T-helper 17 cell (primary cell): ENCODE measurements around the gene KATNA1. TPM values are rescaled to one million over a fixed set of nuclear protein-coding genes. Genes with fewer than 3 reads are reported as not detected.

Experiments used
- ATAC-seq: fragments of 150-1000 bp; cut with Tn5 transposase; 2 replicates; pipeline ENCODE4 v1.10.0; 2021; ENCODE audit warnings: mild to moderate bottlenecking, moderate library complexity
- DNase-seq, 3 donors: peaks; one replicate each; pipeline versions ENCODE4 v3.0.0 to v3.0.0-alpha.2; 2020 to 2021
- H3K9me3 ChIP-seq: one replicate; pipeline ENCODE4 v1.7.0; 2013; ENCODE audit warnings: low read length, mild to moderate bottlenecking; ENCODE audit not compliant: control insufficient read depth, poor library complexity, severe bottlenecking
- H3K27ac Mint-ChIP-seq: one replicate; pipeline ENCODE4 v1.8.0; 2022; ENCODE audit warnings: mild to moderate bottlenecking, moderate library complexity, mixed read lengths
- H3K27me3 Mint-ChIP-seq: one replicate; pipeline ENCODE4 v1.8.0; 2022; ENCODE audit warnings: mixed read lengths
- H3K36me3 Mint-ChIP-seq: one replicate; pipeline ENCODE4 v1.8.0; 2022; ENCODE audit warnings: low read depth, mixed read lengths
- H3K4me1 Mint-ChIP-seq: one replicate; pipeline ENCODE4 v1.8.0; 2022; ENCODE audit warnings: mild to moderate bottlenecking, mixed read lengths
- H3K4me3 Mint-ChIP-seq: one replicate; pipeline ENCODE4 v1.8.0; 2022; ENCODE audit warnings: mild to moderate bottlenecking, moderate library complexity, mixed read lengths
- total RNA-seq, 4 donors: library from RNA in 2 of 4; stranded (reverse) in 2 of 4; gene quantifications; one replicate each; pipeline ENCODE4 v1.2.3 and lab custom pipeline; 2022 to 2026

The KATNA1 gene
- total RNA-seq, 2 donors from 2014 or later = 15.2 to 18.2 TPM

GRCh38 chr6:149586149-149586548, 62.4 kb downstream of the KATNA1 start:
- H3K4me3 Mint-ChIP-seq = no peak overlapping the region
- H3K4me1 Mint-ChIP-seq = peaks cover 2% of the 10 kb centered on the region
- ATAC-seq = no peak
- H3K36me3 Mint-ChIP-seq = no peaks in the 10 kb centered on the region
- H3K27ac Mint-ChIP-seq = no peak overlapping the region
- no peaks in the 10 kb centered on the region for H3K27me3 Mint-ChIP-seq
- no peak for DNase-seq
- H3K9me3 ChIP-seq = no peaks in the 10 kb centered on the region

GRCh38 chr6:149581349-149581748, 67.2 kb downstream of the KATNA1 start:
- DNase-seq (no peak), ATAC-seq (no peak)
- peaks cover 4% of the 10 kb centered on the region for H3K4me1 Mint-ChIP-seq
- no peak overlapping the region for H3K4me3 Mint-ChIP-seq
- H3K27ac Mint-ChIP-seq = no peak overlapping the region
- H3K36me3 Mint-ChIP-seq = no peaks in the 10 kb centered on the region
- no peaks in the 10 kb centered on the region for H3K9me3 ChIP-seq
- H3K27me3 Mint-ChIP-seq = no peaks in the 10 kb centered on the region

DNA sequence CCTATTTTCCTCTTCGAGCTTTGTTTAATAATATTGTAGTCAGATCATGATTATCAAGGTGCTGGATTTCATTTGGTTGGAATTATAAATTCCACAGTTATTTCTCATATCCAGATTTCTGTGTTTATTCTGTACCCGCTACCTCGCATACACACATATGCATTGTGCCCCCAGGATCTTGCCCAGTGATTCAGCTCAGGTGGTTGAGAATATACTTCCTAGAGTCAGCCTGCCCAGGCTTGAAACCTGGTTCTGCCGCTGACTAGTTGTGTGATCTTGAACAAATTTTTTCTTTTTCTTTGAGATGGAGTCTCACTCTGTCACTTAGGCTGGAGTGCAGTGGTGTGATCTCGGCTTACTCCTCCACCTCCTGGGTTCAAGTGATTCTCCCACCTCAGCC, 67.6 kb downstream of the KATNA1 start:
- no peaks in the 10 kb centered on the region for H3K9me3 ChIP-seq

GRCh38 chr6:149567945-149568585, 80.4 kb downstream of the KATNA1 start:
- Mint-ChIP-seq H3K4me1 (peaks cover 12% of the 10 kb centered on the region), H3K27me3 (no peaks in the 10 kb centered on the region), H3K27ac (no peak overlapping the region), H3K4me3 (peak overlapping the region; percentile 53), H3K36me3 (no peaks in the 10 kb centered on the region)
- DNase-seq (no peak), ATAC-seq (no peak)
- no peaks in the 10 kb centered on the region for H3K9me3 ChIP-seq

More for the DNA sequence above, 67.6 kb downstream of the KATNA1 start:
- Mint-ChIP-seq H3K27ac (no peak overlapping the region), H3K4me3 (no peak overlapping the region), H3K27me3 (no peaks in the 10 kb centered on the region), H3K4me1 (peaks cover 4% of the 10 kb centered on the region), H3K36me3 (no peaks in the 10 kb centered on the region)
- DNase-seq (no peak), ATAC-seq (no peak)

- H3K4me1 Mint-ChIP-seq = peaks cover 12% of the 10 kb centered on the region
- no peaks in the 10 kb centered on the region for H3K27me3 Mint-ChIP-seq
- H3K27ac Mint-ChIP-seq = peak overlapping the region; percentile 82
- H3K4me3 Mint-ChIP-seq = peak overlapping the region; percentile 93
- DNase-seq (no peak), ATAC-seq (no peak)
- H3K9me3 ChIP-seq = no peaks in the 10 kb centered on the region
- H3K36me3 Mint-ChIP-seq = no peaks in the 10 kb centered on the region
These were observed 81.3 kb downstream of the KATNA1 start for GRCh38 chr6:149567194-149567586.

- Mint-ChIP-seq H3K27me3 (no peaks in the 10 kb centered on the region), H3K36me3 (no peaks in the 10 kb centered on the region), H3K27ac (peak overlapping the region; percentile 82), H3K4me1 (peaks cover 12% of the 10 kb centered on the region), H3K4me3 (peak overlapping the region; percentile 93)
- H3K9me3 ChIP-seq = no peaks in the 10 kb centered on the region
- DNase-seq (peak; percentile 12 to 43 (median 29)), ATAC-seq (peak; percentile 19)
These were observed 81.9 kb downstream of the KATNA1 start for GRCh38 chr6:149566410-149567193.

DNA sequence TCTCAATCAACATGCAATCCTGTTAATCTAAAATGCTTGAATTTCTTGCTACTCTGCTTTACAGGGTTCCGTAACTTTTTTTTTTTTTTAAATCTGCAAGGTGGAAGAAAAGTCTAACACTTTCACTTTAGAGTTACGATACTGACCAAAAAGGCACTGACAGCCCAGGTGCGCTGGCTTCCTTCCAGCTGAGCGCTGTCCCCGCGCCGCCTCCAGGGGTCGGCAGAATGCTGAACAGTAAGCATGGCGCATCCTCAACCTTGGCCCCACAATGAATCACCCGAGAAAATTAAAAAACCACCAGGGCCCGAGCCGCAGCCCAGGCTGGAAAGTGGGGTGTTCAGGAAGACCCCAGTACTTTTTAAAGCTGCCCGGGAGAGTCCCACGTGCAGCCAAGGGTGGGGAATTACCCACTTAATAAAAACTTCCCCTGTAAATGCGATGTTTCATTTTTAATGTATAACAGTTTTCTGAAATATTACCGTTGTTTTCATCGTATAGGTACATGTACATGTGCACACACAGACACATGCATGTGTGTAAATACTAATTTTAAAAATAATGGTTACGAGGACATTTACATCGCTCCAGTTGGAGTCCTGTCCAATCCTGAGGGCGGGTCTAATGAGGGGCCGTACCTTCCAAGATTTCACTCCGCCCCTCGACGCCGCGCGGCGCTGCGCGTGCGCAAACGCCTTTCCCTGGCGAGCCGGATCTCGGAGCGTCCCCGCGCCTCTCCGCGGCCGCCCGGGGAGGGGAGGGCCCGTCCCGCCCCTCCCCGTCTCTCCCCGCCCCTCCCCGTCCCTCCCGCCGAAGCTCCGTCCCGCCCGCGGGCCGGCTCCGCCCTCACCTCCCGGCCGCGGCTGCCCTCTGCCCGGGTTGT, 82.7 kb downstream of the KATNA1 start, which contains the start of gene GINM1:
TSS of gene GINM1 (plus strand) at position 849 of the 883 bp plus-strand sequence. CDS start 40 bp downstream, outside the sequence.
- H3K36me3 Mint-ChIP-seq = no peaks in the 10 kb centered on the region
- no peaks in the 10 kb centered on the region for H3K9me3 ChIP-seq
- H3K27ac Mint-ChIP-seq = peak within 1 kb of the TSS; percentile 82
- DNase-seq (peak; percentile 93 to 96 (median 94)), ATAC-seq (peak; percentile 89)
- peaks cover 9% of the 10 kb centered on the region for H3K4me1 Mint-ChIP-seq
- H3K4me3 Mint-ChIP-seq = peak within 1 kb of the TSS; percentile 93
- no peaks in the 10 kb centered on the region for H3K27me3 Mint-ChIP-seq

DNA sequence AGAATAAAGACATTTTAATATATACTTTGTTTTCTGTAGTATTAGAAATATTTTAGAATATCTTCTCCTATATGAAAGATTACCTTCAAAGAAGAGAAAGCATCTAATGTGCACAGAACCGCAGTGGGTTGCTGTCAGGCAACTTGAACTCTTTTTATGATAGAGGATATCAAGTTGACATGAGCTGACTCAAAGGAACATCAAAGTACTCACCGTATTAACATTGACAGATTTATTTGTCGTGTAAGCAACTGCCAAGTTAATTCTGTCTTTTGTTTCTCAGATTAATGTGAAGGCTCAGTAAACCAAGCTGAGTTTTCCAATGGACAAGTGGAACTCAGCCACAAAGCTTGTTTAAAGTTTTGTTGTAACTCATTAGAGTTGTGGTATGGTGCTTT, 84.6 kb downstream of the KATNA1 start:
- ATAC-seq (no peak), DNase-seq (no peak)
- Mint-ChIP-seq H3K27me3 (peaks cover 7% of the 10 kb centered on the region), H3K36me3 (no peaks in the 10 kb centered on the region), H3K4me1 (peaks cover 11% of the 10 kb centered on the region), H3K27ac (no peak overlapping the region), H3K4me3 (no peak overlapping the region)
- H3K9me3 ChIP-seq = no peaks in the 10 kb centered on the region

DNA sequence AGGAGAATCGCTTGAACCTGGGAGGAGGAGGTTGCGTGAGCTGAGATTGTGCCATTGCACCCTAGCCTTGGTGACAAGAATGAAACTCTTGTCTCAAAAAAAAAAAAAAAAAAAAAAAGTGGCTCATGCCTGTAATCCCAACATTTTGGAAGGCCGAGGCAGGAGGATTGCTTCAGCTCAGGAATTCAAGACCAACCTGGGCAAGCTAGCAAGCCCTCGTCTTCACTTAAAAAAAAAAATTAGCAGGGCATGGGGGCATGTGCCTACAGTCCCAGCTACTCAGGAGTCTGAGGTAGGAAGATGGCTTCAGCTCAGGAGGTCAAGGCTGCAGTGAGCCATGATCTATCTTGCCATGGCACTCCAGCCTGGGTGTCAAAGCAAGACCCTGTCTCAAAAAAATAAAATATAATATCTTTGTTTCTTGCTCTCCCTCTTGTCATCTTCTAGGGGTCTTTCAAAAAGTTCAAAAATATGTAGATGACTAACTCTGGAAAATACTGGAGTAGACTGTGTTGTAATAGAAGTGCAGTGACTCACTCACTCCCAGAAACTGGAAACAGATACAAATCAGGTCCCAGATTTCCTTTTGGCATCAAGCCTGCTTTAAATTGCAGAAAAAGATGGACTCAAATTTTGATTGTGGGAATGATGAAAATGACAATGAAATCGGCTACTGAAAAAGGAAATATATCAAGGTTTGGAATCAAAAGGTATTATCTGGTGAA, 85.1 kb downstream of the KATNA1 start:
- DNase-seq = no peak
- H3K4me3 Mint-ChIP-seq = no peak overlapping the region

GRCh38 chr6:149560736-149561135, 87.8 kb downstream of the KATNA1 start:
- no peak for DNase-seq
- Mint-ChIP-seq H3K4me1 (peaks cover 4% of the 10 kb centered on the region), H3K36me3 (no peaks in the 10 kb centered on the region), H3K4me3 (no peak overlapping the region), H3K27ac (no peak overlapping the region), H3K27me3 (peaks cover 9% of the 10 kb centered on the region)
- peak; percentile 31 for ATAC-seq
- no peaks in the 10 kb centered on the region for H3K9me3 ChIP-seq

More for the DNA sequence above, 85.1 kb downstream of the KATNA1 start:
- H3K27me3 Mint-ChIP-seq = peaks cover 7% of the 10 kb centered on the region
- peaks cover 11% of the 10 kb centered on the region for H3K4me1 Mint-ChIP-seq
- ATAC-seq = no peak
- H3K27ac Mint-ChIP-seq = no peak overlapping the region
- H3K9me3 ChIP-seq = no peaks in the 10 kb centered on the region
- H3K36me3 Mint-ChIP-seq = no peaks in the 10 kb centered on the region

GRCh38 chr6:149559389-149559788, 89.1 kb downstream of the KATNA1 start:
- Mint-ChIP-seq H3K4me1 (peaks cover 2% of the 10 kb centered on the region), H3K27me3 (peaks cover 20% of the 10 kb centered on the region)

DNA sequence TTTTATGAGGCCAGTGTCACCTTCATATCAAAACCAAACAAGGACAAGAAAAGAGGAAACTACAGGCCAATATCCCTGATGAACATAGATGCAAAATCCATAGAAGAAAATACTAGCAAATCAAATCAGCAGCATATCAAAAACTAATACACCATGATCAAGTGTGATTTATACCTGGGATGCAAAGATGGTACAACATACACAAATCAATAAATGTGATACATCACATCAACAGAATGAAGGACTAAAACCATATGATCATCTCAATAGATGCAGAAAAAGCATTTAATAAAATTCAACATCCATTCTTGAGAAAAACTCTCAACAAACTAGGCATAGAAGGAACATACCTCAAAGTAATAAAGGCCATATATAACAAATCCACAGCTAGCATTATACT, 90.5 kb downstream of the KATNA1 start:
- no peaks in the 10 kb centered on the region for H3K36me3 Mint-ChIP-seq
- peaks cover 2% of the 10 kb centered on the region for H3K4me1 Mint-ChIP-seq
- DNase-seq = no peak

More at GRCh38 chr6:149559389-149559788, 89.1 kb downstream of the KATNA1 start:
- H3K9me3 ChIP-seq = no peaks in the 10 kb centered on the region
- H3K4me3 Mint-ChIP-seq = no peak overlapping the region
- no peaks in the 10 kb centered on the region for H3K36me3 Mint-ChIP-seq
- ATAC-seq (no peak), DNase-seq (no peak)
- H3K27ac Mint-ChIP-seq = no peak overlapping the region

More for the DNA sequence above, 90.5 kb downstream of the KATNA1 start:
- no peaks in the 10 kb centered on the region for H3K9me3 ChIP-seq
- no peak overlapping the region for H3K4me3 Mint-ChIP-seq
- peaks cover 28% of the 10 kb centered on the region for H3K27me3 Mint-ChIP-seq
- ATAC-seq = no peak
- no peak overlapping the region for H3K27ac Mint-ChIP-seq
